Measurements from ENCODE around the gene CDK11B.

Gene CDK11B

DNA sequence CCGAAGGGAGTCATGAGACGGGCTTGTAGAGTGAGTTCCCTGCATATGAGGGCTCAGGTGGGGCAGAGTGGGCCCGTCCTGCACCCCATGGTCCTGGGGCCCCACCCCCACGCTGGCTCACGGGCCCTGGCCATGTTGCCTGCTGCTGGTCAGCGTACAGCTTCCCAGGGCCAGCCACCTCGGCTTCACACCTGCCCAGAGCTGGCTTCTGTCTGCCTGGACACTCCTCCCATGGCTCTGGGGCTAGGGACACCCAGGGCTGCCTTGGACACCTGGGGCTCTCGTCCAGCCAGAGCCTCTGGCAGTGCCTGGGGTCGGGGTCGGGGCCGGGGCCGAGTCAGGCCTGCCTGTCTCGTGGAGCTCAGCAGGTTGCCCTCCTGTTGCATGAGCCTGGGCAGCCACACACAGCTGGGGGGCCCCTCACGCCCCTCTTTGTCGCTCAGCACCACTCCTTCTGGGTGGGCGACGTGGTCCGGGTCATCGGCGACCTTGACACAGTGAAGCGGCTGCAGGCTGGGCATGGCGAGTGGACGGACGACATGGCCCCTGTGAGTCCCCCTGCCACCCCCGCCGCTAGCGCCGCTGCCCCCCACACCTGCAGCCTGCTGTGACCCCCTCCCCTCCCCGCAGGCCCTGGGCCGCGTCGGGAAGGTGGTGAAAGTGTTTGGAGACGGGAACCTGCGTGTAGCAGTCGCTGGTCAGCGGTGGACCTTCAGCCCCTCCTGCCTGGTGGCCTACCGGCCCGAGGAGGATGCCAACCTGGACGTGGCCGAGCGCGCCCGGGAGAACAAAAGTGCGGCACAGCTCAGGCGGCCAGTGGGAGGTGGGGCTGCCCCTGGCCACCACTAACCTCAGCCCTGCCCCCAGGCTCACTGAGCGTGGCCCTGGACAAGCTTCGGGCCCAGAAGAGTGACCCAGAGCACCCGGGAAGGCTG is 32.3 kb downstream of the CDK11B start:
- FAIRE-seq = no peak

DNA sequence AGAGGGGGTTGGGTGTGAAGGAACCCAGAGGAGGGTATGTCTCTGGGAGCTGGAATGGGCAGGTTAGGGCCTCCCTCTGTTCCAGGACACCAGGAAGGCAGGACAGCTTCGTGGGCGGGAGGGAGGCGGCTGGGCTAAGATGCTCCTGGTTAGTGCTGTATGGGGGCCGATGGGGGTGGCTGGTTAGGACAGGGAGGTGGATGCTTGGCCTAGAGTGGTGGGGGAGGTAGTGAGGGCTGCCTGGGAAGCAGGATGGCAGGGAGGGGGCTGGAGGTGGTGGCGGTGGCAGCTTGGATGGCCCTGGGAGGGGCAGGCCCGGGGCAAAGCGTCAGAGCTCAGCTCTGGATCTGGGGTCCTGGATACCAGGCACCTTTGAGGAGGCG is 33.0 kb downstream of the CDK11B start:
- FAIRE-seq = no peak

DNA sequence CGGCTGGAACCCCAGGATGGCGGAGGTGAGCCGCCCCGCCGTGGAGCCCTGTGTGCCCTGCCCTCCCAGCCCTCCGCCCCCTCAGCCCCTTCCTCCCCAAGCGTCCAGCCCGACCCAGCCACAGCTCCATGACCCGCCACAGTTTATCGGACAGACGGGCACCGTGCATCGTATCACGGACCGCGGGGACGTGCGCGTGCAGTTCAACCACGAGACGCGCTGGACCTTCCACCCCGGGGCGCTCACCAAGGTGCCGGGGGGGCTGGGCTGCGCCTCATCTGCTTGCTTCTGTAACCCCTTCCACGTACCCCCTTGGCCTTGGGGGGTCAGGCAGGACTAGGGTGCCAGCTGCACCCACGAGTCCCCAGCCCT is 33.4 kb downstream of the CDK11B start:
- FAIRE-seq = no peak

DNA sequence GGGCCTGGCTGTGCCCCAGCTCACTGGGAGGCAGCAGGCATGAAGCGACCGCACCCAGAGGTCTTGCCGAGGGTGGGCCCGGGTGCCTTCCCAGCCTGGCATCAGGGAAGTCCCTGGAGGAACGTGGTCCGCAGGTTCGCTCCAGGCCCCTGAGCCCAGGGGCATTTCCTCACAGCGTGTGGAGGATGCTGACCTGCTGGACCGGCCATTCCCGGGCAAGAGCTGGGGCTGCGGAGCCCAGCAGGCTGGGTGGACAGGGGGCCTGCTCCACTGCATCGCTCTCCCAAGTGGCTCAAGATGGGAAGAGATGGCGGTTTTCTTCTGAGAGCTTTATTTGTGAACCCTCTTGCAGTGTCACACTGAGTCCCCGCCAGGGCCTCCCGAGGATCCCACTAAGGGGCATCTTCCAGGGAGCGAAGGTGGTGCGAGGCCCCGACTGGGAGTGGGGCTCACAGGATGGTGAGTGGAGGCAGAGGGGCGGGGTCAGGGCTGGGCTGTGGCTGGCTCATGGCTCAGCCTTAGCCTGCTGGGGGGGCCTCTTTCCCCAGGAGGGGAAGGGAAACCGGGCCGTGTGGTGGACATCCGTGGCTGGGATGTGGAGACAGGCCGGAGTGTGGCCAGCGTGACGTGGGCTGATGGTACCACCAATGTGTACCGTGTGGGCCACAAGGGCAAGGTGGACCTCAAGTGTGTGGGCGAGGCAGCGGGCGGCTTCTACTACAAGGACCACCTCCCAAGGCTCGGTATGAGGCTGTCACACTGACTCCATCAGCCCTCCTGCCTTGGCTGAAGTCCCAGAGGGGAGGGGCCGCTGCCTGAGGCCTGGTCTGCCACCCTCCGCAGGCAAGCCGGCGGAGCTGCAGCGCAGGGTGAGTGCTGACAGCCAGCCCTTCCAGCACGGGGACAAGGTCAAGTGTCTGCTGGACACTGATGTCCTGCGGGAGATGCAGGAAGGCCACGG is 34.1 kb downstream of the CDK11B start:
- FAIRE-seq = no peak

DNA sequence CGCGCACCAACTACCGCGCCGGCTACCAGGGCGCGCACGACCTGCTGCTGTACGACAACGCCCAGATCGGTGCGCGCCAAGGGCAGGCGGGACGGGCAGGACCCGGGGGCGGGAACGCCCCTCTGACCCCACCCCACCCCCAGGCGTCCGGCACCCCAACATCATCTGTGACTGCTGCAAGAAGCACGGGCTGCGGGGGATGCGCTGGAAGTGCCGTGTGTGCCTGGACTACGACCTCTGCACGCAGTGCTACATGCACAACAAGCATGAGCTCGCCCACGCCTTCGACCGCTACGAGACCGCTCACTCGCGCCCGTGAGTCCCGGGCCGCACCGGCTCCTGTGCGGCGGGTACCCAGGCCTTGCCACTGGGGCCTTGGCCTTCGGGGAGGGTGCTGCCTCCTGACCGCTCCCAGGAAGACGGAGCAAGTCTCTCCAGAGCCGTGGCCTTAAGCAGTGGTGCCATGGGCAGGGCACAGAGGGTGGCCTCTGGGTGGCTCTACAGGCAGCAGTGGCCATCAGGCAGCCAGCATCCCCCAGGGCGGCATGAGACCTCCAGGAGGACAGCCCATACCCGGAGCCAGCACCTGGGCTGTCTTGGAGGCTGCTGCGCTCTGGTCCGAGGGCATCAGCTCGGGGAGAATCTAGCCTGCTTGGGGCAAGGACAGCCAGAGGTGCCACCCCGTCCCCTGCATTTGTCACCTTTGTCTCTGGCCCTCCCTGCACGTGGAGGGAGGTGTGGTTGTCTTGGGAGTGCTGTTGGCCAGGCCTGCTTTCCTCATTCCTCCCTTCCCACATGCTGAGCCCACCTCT is 35.0 kb downstream of the CDK11B start:
- FAIRE-seq = no peak

DNA sequence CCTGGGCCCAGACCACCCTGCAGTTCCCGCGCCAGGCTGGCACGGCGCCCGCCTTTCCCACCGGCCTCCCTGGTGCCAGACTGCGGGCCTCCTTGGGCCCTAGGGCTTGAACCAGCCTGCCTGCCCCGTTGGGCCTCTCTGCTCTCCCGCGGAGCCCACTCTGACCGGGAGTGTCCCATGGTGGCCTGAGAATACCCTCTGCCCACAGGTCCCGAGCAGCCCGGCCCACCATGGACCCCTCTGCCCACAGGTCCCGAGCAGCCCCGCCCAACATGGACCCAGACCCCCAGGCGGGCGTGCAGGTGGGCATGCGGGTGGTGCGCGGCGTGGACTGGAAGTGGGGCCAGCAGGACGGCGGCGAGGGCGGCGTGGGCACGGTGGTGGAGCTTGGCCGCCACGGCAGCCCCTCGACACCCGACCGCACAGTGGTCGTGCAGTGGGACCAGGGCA is 35.6 kb downstream of the CDK11B start:
- FAIRE-seq = no peak

DNA sequence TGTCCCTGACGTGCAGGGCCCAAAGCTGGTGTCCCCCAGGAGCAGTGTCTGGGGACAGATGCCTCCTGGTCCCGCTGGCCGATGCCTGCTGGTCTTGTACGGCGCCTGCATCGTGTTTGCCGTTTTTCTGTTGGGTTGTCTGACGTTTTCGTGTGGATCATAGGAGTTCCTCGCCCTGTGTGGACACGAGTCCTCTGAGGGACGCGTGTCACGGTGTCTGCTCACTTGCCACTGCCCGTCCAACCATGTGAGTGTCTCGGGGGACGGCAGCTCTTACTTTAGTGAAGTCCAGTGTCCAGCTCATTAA is 36.1 kb downstream of the CDK11B start:
- FAIRE-seq = no peak

DNA sequence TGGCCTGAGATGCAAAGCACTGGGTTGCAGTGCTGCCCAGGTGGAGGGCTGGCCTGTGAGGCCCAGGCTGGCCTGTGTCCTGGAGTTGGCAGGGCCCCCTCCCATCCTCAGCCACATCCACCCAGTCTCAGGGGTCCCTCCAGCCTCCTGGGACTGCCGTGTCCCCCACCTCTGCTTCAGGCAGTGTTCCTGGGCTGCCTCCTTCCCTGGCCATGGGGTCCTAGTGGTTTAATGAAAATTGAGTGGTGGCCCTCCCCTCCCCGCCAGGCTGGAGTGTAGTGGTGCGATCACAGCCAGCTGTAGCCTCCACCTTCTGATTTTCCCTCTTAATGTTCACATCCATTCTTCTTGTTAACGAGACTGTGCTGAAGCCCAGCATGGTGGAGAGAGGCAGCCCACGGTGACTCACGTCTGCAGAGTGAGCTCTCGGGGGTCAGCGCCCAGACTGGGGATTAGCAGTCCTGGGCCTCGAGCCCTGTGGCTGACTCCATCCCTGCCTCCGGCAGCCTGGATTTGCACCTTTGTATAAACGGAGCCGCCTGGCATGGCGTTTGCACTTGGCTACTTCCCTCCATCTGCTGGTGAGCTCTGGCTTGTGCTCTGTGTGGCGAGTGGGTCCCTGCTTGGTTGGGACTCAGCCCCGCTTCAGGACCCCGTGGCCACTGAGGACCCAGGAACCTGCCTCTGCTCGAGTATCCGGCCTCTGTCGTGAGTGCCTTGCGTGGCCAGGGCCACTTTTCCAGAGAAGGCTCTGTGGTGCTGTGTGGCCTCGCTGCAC is 36.6 kb downstream of the CDK11B start:
- no peak for FAIRE-seq

DNA sequence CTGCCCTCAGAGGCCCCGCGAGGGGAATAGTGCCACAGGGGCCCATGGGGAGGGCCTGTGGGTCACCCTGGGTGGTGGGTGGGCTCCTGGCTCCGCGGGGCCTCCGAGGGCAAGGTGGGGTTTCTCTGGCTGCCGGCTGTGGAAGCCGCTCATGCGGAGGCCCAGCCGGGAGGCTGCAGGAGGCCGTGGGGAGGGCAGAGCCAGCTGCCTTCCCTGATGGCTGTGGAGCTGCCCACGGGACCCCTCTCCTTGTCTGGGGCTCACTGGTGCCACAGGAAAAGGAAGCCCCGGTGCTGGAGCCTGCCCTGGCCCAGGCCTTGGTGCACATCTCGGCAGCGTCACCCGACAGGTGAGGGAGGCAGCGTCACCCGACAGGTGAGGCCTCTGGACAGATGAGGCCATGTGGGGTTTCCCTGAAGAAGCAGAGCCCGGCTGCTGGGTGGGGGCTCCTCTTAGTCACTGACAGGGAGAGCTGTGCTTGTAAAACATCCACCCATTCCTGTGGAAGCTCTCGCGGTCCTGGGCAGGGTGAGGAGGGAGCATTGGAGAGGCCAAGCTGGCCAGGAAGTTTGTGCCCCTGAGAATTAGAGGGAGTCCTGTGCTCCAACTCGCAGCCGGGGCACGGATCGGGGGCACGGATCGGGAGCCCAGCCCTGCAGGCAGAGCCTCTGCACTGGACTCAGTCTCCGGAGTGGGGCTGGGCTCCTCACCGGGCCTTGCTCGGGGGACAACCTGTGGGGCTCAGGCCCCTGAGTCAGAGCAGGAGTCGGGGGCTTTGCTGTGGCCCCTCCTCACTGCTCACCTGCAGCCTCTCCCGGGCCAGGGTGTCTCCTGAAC is 37.4 kb downstream of the CDK11B start:
- FAIRE-seq = no peak

DNA sequence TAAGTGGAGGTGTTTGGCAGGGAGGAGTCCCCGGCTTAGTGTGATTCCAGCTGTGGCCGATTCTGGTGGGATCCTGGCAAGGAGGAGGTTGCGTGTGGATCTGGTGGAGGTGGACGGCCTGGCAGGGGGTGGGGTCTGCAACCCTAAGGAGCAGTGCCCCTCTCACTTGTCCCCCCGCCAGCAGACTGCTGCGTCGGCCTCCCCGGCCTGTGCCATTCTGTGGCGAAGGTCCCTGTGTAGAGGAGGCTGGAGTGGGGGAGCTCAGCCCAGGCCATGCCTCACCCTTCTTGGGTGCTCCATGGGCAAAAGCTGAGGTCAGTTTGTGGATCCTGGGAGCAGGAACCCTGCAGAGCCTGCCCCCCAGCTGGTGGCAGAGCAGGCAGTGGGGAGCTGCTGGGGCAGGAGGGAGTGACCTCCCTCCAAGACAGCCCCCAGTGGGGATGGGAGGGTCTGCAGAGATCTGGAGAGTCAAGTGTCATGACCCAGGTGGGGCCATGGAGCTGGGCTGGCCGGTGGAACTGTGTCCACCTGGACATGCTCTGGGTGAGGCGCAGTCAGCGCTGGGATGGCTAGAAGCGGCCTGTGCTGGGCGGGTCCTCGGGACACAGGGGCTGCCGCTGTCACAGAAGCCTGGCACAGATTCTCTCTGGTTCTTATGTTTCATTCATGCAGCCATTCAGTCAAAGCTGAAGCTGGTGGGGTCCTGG is 38.2 kb downstream of the CDK11B start:
- FAIRE-seq = no peak

DNA sequence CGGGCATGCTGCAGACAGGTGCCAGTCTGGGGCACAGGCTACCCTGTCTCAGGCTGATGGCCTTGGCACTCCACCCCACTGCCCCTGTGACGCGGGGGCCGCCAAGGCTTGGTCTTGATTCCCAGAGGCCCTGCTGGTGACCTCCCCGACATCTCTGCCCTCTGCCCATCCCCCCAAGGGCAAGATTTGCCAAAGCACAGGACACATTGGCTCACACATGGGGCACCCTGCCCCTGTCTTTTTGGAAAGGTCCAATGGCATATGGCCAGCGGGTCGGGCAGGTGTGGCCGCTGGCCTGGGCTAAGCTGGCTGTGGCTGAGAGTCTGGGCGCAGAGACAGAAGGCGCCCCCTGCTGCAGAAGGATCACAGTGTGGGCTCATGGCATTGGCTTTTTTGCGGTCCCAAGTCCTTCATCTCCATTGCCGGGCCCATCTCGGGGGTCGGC is 38.9 kb downstream of the CDK11B start:
- FAIRE-seq = no peak

DNA sequence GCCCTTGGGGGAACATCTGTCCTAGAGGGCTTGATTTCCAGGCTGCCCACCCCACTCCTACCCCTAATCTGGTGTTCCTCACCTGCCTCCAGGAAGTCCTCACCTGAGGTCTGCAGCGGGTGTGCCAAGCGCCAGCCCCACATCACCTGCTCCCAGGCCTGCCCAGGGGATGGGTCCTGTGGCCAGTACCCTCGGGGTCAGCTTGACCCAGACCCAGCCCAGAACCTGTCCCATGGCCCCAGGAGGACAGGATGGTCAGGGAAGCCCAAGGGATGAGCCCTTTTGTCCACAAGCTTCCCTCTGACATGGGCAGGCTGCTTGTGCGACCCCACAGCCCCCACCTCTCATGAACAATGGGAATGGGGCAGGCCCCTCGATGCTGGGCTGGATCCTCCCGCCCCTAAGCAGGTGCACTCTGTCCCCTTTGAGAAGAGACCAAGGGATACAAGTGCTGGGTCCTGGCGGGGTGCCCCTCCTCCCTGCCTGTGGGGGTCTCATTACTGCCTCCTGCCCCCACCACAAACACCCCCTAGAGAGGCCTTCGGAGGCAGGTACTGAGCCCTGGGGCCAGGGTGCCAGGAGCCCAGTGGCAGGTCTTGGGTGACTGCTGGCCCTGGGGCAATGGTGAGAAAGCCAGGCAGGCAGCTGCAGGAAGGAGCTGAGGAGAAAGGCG is 40.3 kb downstream of the CDK11B start:
- no peak for FAIRE-seq

DNA sequence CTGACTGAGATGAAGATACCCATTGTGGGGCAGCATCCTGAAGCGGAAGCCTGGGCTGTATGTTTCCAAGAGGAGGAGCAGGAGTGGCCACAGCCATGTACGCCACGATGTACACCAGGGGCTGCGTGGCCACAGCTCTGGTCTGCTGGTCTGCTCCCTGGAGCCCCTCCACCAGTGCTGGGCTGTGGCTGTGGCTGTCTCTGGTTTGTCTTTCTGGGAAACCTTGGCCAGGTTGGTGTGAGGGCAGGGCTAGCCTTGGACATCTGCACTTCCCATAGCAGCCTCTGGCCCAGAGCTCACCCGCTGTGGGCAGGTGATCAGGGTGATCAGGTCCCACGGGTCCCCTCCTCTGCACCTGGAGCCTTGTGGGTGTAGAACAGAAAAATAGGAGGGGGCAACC is 40.9 kb downstream of the CDK11B start:
- FAIRE-seq = no peak

DNA sequence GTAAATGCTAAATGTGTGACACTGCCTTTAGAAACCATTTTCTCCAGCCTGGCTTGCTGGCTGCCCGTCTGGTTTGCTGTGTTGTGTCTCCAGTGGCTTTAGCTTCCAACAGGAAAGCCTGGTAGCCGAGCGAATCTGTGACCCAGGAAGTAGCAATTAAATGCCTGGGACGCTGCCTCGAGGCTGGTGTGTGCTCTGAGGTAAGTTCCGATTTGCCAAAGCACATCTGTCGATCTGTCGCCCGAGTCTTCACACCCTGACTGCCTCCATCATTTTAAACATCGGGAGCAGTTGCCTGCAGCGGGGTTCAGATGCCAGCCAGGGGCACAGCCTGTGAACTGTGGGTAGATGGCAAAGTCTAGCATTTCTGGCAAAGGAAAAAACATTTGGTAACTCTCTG is 41.3 kb downstream of the CDK11B start:
- no peak for FAIRE-seq

DNA sequence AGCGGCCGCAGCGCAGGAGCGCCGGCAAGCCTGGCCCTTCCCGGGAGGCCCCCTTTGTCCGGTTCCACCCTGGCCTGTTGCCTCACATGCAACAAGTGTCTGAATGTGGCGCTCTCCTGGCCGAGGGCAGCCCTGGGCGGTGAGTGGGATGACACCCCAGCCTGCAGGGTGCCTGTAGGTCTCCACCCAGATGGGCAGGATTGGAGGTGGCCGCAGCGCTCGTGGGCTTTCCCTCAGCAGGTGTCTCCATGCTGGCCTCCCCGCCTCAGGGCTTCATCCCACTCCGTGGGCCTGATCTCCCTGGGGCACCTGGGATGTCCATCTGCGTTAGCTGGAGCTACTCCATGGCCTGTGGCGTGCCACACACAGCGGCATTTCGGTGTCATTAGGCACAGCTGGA is 42.0 kb downstream of the CDK11B start:
- FAIRE-seq = no peak

DNA sequence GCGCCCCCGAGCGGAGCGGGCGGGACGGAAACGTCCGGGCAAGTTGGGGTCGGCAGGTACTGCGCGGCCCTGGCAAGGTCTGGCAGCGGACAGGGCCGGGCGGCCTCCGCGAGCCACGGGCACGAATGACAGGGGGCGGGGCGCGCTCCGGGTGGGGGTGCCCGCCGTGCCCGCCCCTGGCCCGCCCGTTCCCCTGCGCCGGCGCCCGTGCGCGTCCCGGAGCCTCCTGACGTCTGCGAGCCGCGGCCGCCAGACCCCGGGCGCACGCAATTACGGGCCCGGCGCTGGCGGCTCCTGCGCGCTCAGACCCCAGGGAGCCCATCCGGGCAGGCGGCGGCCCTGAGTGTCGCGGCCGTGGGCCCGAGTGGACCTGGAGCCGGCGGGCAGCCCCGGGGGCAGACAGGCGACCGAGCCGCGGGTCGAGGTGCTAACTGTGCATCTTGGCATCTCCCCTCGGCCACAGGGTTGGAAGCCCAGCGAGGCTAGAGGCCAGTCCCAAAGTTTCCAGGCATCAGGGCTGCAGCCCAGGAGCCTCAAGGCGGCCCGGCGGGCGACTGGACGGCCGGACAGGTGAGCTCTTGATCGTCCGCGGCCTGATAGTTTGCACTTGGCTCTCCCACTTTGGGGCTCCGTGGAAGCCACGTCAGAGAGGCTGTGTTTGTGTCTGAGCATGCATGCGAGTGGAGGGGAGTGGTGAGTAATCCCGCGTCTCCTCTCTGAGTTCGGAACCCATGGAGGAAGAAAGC is 42.6 kb downstream of the CDK11B start:
- FAIRE-seq = no peak

DNA sequence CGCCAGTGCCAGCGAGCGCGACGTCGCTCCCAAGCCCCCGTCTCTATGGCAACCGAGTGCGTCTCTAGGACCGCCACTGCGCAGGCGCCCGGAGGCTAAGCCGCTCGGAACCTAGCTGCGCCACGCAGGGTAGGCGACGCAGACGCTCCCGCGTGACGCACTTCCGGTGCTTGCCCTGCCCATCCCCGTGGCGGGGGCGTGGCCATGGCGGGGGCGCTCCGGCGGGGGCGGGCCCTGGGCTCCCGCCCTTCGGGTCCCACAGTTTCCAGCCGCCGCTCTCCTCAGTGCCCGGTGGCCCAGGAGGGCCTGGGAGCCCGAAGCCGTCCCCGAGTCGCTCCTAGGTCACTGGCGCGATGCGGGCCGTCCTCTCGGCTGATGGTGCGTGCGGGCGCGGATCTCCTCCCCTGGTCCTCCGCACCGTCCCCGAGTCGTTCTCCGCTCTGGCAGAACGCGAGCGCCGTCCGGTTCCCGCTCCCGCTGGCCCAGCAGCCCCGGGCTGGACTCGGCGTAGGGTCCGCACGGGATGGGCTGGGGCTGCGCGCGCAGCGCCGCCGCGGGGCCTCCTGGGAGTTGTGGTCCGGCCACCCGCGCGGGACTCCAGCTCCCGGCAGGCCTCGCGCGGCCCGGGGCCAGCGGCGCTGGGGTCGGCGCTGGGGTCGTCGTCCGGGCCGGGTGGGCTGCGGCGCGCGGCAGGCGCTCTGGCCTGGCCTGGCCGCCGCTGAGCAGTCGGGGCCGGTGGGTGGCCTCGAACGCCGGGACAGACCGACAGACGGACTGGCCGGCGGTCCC is 43.4 kb downstream of the CDK11B start, which contains the start of gene MIB2:
Gene MIB2, plus strand, starts transcription at position 245 of the 789 bp plus-strand sequence. CDS start 7,953 bp downstream, outside the sequence.
- FAIRE-seq = no peak

DNA sequence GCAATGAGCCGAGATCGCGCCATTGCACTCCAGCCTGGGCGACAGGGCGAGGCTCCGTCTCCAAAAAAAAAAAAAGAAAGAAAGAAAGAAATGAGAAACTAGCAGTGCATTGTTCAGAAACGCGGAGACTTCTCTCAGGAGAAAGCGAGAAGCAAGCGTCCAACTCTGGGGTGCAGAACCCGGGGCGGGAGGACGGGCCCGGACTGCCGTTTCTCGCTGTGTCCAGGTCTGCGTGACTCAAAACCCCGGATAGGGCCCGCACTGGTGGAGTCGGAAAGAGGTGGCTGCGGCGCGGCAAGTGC is 43.9 kb downstream of the CDK11B start:
- no peak for FAIRE-seq

Data from TTC549 (cell line).